HepG2 (cell line): Measurements from ENCODE around the gene RIOK3. TPM values are rescaled to one million over a fixed set of nuclear protein-coding genes. Genes with fewer than 3 reads are reported as not detected.

Experiments used
- ATAC-seq: fragments of 200-7000 bp; cut with Tn5 transposase; 3 replicates; pipeline ENCODE4 v1.9.1; 2020; ENCODE audit warnings: mild to moderate bottlenecking, moderate library complexity
- BruUV-seq: library from RNA; stranded (reverse); fragments of 400-500 nt; replicated peaks from 2 replicates; lab custom pipeline; 2021; lab: Mats Ljungman, UMichigan
- CTCF ChIA-PET: fragments of 300-600 bp; formaldehyde crosslinking; extraction: SDS; loops from one replicate; lab custom pipeline; 2021; ENCODE audit warnings: low total read pairs, inconsistent platforms, low intra/inter-chr PET ratio; lab: Yijun Ruan, JAX
- POLR2A ChIA-PET: fragments of 350-600 bp; sonication (Branson Sonifier 250); formaldehyde crosslinking; loops from one replicate; lab custom pipeline; 2020; ENCODE audit warnings: antibody characterized with exemption, inconsistent platforms; lab: Yijun Ruan, JAX
- DNase-seq: peaks from one replicate; pipeline ENCODE4 v3.0.0-alpha.2; 2015; ENCODE audit warnings: low spot score
- FAIRE-seq: peaks from 3 replicates; lab custom pipeline; 2011; peaks lifted over from hg19 to GRCh38; lab: Jason Lieb, UNC
- H2AFZ ChIP-seq: one replicate; pipeline ENCODE4 v1.6.1; 2011; ENCODE audit warnings: low read length, inconsistent platforms
- H3K27ac ChIP-seq: fragments of 300-600 bp; 3 replicates; pipeline ENCODE4 v1.8.0; 2011; ENCODE audit warnings: mixed run types, mild to moderate bottlenecking, mixed read lengths, low read length, inconsistent platforms; ENCODE audit not compliant: insufficient read depth; ENCODE audit errors: extremely low read length
- H3K27me3 ChIP-seq, 2 experiments: fragments of 200-600 bp in 1 of 2; 2 replicates in 1 of 2; 3 replicates in 1 of 2; pipeline versions ENCODE4 v1.6.0 to v1.8.0; 2011; ENCODE audit warnings: low read length in 2 of 2, mild to moderate bottlenecking in 2 of 2, moderate library complexity in 2 of 2, inconsistent platforms in 1 of 2; ENCODE audit not compliant: insufficient read depth in 2 of 2, control insufficient read depth in 1 of 2
- H3K36me3 ChIP-seq, 2 experiments: fragments of 200-600 bp in 1 of 2; replicated peaks in 1 of 2; 2 replicates in 1 of 2; 3 replicates in 1 of 2; pipeline versions ENCODE4 v1.5.1 to v1.8.0; 2011; ENCODE audit warnings: low read length in 2 of 2, inconsistent platforms in 1 of 2; ENCODE audit not compliant: insufficient read depth in 2 of 2, control insufficient read depth in 1 of 2
- H3K4me1 ChIP-seq: 2 replicates; pipeline ENCODE4 v1.5.1; 2012; ENCODE audit warnings: low read length, inconsistent platforms; ENCODE audit not compliant: insufficient read depth
- H3K4me2 ChIP-seq: 2 replicates; pipeline ENCODE4 v1.6.0; 2011; ENCODE audit warnings: low read depth, low read length, inconsistent platforms
- H3K4me3 ChIP-seq, 3 experiments: fragments of 200-600 bp in 1 of 3; sonication (generic), shearing (Covaris generic) in 1 of 3; replicated peaks in 1 of 3; 2 replicates each; pipeline ENCODE4 v1.5.1; 2011 to 2016; ENCODE audit warnings: low read length in 3 of 3, inconsistent platforms in 2 of 3, low read depth in 2 of 3, mild to moderate bottlenecking in 2 of 3, control low read depth in 1 of 3, mixed read lengths in 1 of 3; ENCODE audit not compliant: insufficient read depth in 1 of 3
- H3K79me2 ChIP-seq: one replicate; pipeline ENCODE4 v1.6.1; 2011; ENCODE audit warnings: low read length, inconsistent platforms; ENCODE audit not compliant: insufficient read depth
- H3K9ac ChIP-seq: 2 replicates; pipeline ENCODE4 v1.6.0; 2011; ENCODE audit warnings: mild to moderate bottlenecking, low read depth, low read length, inconsistent platforms; ENCODE audit not compliant: insufficient read depth
- H3K9me3 ChIP-seq: 2 replicates; pipeline ENCODE4 v1.5.1; 2012; ENCODE audit warnings: mild to moderate bottlenecking, low read length
- H4K20me1 ChIP-seq: 2 replicates; pipeline ENCODE4 v1.6.0; 2011; ENCODE audit warnings: inconsistent platforms, mild to moderate bottlenecking, low read length, moderate library complexity; ENCODE audit not compliant: insufficient read depth
- ATF1 ChIP-seq: IDR thresholded peaks from 2 replicates; pipeline ENCODE4 v1.6.1; 2016; ENCODE audit warnings: mild to moderate bottlenecking, control low read depth
- DPF2 ChIP-seq: sonication (generic); formaldehyde crosslinking; IDR thresholded peaks from 2 replicates; pipeline ENCODE4 v1.4.0; 2020; ENCODE audit warnings: mild to moderate bottlenecking, low read depth, missing genetic modification reagents, borderline replicate concordance
- HIVEP1 ChIP-seq: sonication (generic); formaldehyde crosslinking; IDR thresholded peaks from 2 replicates; pipeline ENCODE4 v1.4.0; 2020; ENCODE audit warnings: mild to moderate bottlenecking, missing genetic modification reagents
- ISL2 ChIP-seq: sonication (generic); formaldehyde crosslinking; IDR thresholded peaks from 2 replicates; pipeline ENCODE4 v1.5.0; 2020; ENCODE audit warnings: missing genetic modification reagents
- RBAK ChIP-seq: sonication (generic); formaldehyde crosslinking; IDR thresholded peaks from 2 replicates; pipeline ENCODE4 v1.5.1; 2020; ENCODE audit warnings: mild to moderate bottlenecking, missing genetic modification reagents
- ZNF674 ChIP-seq: sonication (generic); formaldehyde crosslinking; IDR thresholded peaks from 2 replicates; pipeline ENCODE4 v1.5.0; 2020; ENCODE audit warnings: low read depth, mild to moderate bottlenecking, missing genetic modification reagents
- ZNF883 ChIP-seq: sonication (generic); formaldehyde crosslinking; IDR thresholded peaks from 2 replicates; pipeline ENCODE4 v1.5.1; 2020; ENCODE audit warnings: mild to moderate bottlenecking, missing genetic modification reagents; ENCODE audit errors: not compliant biosample characterization
- WGBS: methylation state at CpG from one replicate; pipeline ENCODE4 v1.1.6; 2017; ENCODE audit warnings: low lambda C conversion rate; 5-methylcytosine and 5-hydroxymethylcytosine counted together
- in situ Hi-C: cut with HindIII; loops from 2 replicates; pipeline ENCODE4 v1.10.0; 2017; ENCODE audit warnings: low pct_unique_long_range_greater_than_20kb; ENCODE audit not compliant: extremely low pct_ligation_motif_present
- intact Hi-C: fragments of 100-400 bp; cut with micrococcal nuclease; formaldehyde crosslinking; loops from one replicate; pipeline ENCODE4 v1.10.0; 2022; ENCODE audit not compliant: unreplicated experiment
- polyA plus RNA-seq, 8 experiments: library from polyadenylated mRNA; depleted of rRNA in 3 of 8; stranded (reverse) in 7 of 8; unstranded in 1 of 8; fragments of >200 nt; fragmentation: Illumina TruSeq in 4 of 8; extraction: Trizol in 4 of 8; gene quantifications; 2 replicates each; pipeline versions ENCODE4 v1.2.1 to v1.2.3, GENCODE V29; 2011 to 2016; ENCODE audit warnings: low read depth in 4 of 8, missing spikeins in 1 of 8, mixed read lengths in 1 of 8; ENCODE audit not compliant: insufficient read depth in 1 of 8
- total RNA-seq, 5 experiments: library from RNA; depleted of rRNA; stranded (reverse); fragments of >200 nt; fragmentation: Illumina TruSeq; extraction: Trizol; gene quantifications; 2 replicates each; pipeline ENCODE4 v1.2.3, GENCODE V29; 2016; ENCODE audit warnings: low read depth in 1 of 5
- TF ChIP-seq, protein P1 (sequence below): sonication (generic); formaldehyde crosslinking; IDR thresholded peaks from 2 replicates; pipeline ENCODE4 v1.5.0; 2020; ENCODE audit warnings: mild to moderate bottlenecking, missing genetic modification reagents
- TF ChIP-seq, protein P2 (sequence below), 2 experiments: sonication (generic) in 1 of 2; formaldehyde crosslinking in 1 of 2; IDR thresholded peaks; 2 replicates each; pipeline versions ENCODE4 v1.4.0 to v1.6.1; 2016 to 2020; ENCODE audit warnings: borderline replicate concordance in 1 of 2, low read depth in 1 of 2, mild to moderate bottlenecking in 1 of 2, missing genetic modification reagents in 1 of 2

The RIOK3 gene
- total and polyA plus RNA-seq, 2 of the 13 experiments (the other 11 are each of a cell fraction or from before 2014, with no cell fraction given): 26.7 to 36.0 TPM

DNA sequence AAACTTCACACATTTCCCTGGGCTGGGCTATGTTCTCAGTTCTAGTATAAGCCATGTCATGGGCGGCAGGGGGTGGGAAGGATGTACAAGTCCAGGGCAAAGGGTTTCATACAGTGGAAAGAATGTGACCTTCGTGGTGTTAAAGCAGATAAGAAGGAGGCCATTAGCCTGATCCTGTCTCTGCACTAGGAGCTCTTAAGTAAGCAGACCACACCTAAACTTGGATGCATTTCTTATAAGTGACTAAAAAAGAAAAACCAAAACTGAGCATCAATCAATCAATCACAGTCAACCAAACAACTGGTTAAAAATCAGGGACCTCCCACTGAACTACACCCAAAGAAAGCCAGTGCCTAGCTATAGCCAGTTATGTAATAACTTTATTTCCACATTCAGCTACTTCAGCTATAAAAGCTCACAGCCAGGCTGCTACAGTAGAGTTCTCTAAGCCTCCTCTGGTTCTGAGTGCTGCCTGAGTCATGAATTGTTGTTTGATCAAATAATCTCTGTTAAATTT, 46.8 kb upstream of the RIOK3 start (continued):
- no peak for TF ChIP-seq HIVEP1
- TF ChIP-seq ZNF674: no peak

DNA sequence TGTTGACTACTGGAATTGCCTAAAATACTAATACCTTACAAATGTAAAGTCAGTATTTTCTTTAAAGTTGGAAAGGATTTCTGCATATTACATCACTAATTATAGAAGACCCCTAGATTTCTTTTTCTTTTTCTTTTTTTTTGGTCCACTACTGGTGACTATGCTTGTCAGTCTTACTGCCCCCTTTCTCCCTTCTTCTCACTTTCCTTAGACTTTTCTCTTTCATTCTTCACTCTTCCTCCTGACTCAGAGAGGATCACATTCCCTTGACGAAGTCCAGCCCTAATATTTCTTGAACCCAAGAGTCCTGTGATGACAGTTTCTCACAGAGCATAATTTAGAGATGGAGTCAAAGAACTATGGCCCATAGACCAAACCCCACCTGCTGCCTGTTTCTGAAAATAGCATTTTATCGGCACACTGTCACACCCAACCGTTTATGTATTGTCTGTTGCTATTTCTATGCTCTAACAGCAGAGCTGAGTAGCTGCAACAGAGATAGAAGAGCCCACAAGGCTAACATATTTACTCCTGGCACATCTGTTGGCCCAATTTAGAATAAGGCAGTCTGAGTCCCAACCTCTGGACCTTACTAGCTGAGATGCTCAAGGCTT, 40.6 kb upstream of the RIOK3 start:
- Histone ChIP-seq H2AFZ (no peak overlapping the region), H3K4me2 (no peak overlapping the region), H4K20me1 (no peaks in the 10 kb centered on the region), H3K27me3 (no peaks in the 10 kb centered on the region), H3K36me3 (0 out of 5 replicates have a peak, but pooled peaks cover 0 to 3% of the 10 kb centered on the region in 2 experiments), H3K9me3 (no peaks in the 10 kb centered on the region), H3K4me1 (peaks cover 9% of the 10 kb centered on the region), H3K9ac (no peak overlapping the region), H3K27ac (no peak overlapping the region), H3K4me3 (no peak overlapping the region), H3K79me2 (no peaks in the 10 kb centered on the region)
- WGBS: 78% methylated on average over 3 of the region's 3 CpGs
- intact Hi-C loops (loop anchor here (2.0 to 5.0 kb wide), 3 partner anchors 282 to 615 kb away; no protein-coding TSS in a partner anchor), in situ Hi-C loops (loop anchor here (25.0 kb wide), 1 partner anchor 600 kb away; no protein-coding TSS in a partner anchor)
- FAIRE-seq: no peak
- no peak for DNase-seq
- no peak for ATAC-seq
- CTCF ChIA-PET: interaction anchor here (1.4 to 2.0 kb wide), 3 partner anchors 277 to 335 kb away, joined by 3 to 13 read pairs (median 11); partner anchors contain the start of gene CABLES1
- POLR2A ChIA-PET: interaction anchor here (0.7 to 1.0 kb wide), 2 partner anchors 271 to 278 kb away, joined by 3 to 5 read pairs; no protein-coding TSS in a partner anchor
- TF ChIP-seq ZNF883 (CRISPR knock-in tag) (no peak), ATF1 (no peak), DPF2 (CRISPR knock-in tag) (no peak), RBAK (CRISPR knock-in tag) (no peak), ISL2 (CRISPR knock-in tag) (no peak)
- TF ChIP-seq, protein P1, sequence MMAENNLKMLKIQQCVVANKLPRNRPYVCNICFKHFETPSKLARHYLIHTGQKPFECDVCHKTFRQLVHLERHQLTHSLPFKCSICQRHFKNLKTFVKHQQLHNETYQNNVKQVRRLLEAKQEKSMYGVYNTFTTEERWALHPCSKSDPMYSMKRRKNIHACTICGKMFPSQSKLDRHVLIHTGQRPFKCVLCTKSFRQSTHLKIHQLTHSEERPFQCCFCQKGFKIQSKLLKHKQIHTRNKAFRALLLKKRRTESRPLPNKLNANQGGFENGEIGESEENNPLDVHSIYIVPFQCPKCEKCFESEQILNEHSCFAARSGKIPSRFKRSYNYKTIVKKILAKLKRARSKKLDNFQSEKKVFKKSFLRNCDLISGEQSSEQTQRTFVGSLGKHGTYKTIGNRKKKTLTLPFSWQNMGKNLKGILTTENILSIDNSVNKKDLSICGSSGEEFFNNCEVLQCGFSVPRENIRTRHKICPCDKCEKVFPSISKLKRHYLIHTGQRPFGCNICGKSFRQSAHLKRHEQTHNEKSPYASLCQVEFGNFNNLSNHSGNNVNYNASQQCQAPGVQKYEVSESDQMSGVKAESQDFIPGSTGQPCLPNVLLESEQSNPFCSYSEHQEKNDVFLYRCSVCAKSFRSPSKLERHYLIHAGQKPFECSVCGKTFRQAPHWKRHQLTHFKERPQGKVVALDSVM (CRISPR knock-in tag): 0 out of 2 replicates have a peak, but pooled peaks have one; percentile 16
- TF ChIP-seq, protein P2, sequence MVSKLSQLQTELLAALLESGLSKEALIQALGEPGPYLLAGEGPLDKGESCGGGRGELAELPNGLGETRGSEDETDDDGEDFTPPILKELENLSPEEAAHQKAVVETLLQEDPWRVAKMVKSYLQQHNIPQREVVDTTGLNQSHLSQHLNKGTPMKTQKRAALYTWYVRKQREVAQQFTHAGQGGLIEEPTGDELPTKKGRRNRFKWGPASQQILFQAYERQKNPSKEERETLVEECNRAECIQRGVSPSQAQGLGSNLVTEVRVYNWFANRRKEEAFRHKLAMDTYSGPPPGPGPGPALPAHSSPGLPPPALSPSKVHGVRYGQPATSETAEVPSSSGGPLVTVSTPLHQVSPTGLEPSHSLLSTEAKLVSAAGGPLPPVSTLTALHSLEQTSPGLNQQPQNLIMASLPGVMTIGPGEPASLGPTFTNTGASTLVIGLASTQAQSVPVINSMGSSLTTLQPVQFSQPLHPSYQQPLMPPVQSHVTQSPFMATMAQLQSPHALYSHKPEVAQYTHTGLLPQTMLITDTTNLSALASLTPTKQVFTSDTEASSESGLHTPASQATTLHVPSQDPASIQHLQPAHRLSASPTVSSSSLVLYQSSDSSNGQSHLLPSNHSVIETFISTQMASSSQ (IDR thresholded peaks at IDR 0.05; ENCODE audit: low read depth): no peak
- TF ChIP-seq, protein P2 (CRISPR knock-in tag; IDR thresholded peaks at IDR 0.05; ENCODE audit: borderline replicate concordance): no peak
- no TSS peak for BruUV-seq
